GM12878 (cell line): ENCODE results near the gene ETFBKMT. TPM values are rescaled to one million over a fixed set of nuclear protein-coding genes. Genes with fewer than 3 reads are reported as not detected.

Source experiments
- ATAC-seq: fragments of 200-7000 bp; cut with Tn5 transposase; 3 replicates; pipeline ENCODE4 v1.9.1; 2020; ENCODE audit warnings: mild to moderate bottlenecking, moderate library complexity
- BruUV-seq: library from RNA; stranded (reverse); fragments of 400-500 nt; replicated peaks from 2 replicates; lab custom pipeline; 2021; lab: Mats Ljungman, UMichigan
- CTCF ChIA-PET: fragments of 300-600 bp; sonication (Branson Sonifier 250); formaldehyde crosslinking; extraction: SDS; loops from one replicate; lab custom pipeline; 2021; ENCODE audit warnings: inconsistent platforms; lab: Yijun Ruan, JAX
- POLR2A ChIA-PET: fragments of 350-600 bp; formaldehyde crosslinking; extraction: SDS; loops from one replicate; lab custom pipeline; 2021; ENCODE audit warnings: inconsistent platforms; lab: Charles Lee
- RAD21 ChIA-PET: fragments of 300-600 bp; sonication (Branson Sonifier 250); formaldehyde crosslinking; loops from one replicate; lab custom pipeline; 2023; ENCODE audit warnings: antibody characterized with exemption; ENCODE audit not compliant: unreplicated experiment; lab: Charles Lee
- SMC1A ChIA-PET: fragments of 300-600 bp; sonication (Branson Sonifier 250); formaldehyde crosslinking; loops from one replicate; lab custom pipeline; 2023; ENCODE audit not compliant: unreplicated experiment, uncharacterized antibody; lab: Charles Lee
- DNase-seq: peaks from one replicate; pipeline ENCODE4 v3.0.0-alpha.2; 2011; ENCODE audit warnings: low read depth, low spot score
- FAIRE-seq: peaks from 3 replicates; lab custom pipeline; 2011; peaks lifted over from hg19 to GRCh38; lab: Jason Lieb, UNC
- H2AFZ ChIP-seq: 2 replicates; pipeline ENCODE4 v1.6.0; 2011; ENCODE audit warnings: low read depth, low read length, control low read depth; ENCODE audit not compliant: control insufficient read depth
- H3K27ac ChIP-seq: 2 replicates; pipeline ENCODE4 v1.5.1; 2011; ENCODE audit warnings: control low read depth; ENCODE audit not compliant: control insufficient read depth, insufficient read depth
- H3K27me3 ChIP-seq, 2 experiments: replicated peaks in 1 of 2; 2 replicates each; pipeline versions ENCODE4 v1.6.0 to v1.6.1; 2011; ENCODE audit warnings: low read length in 1 of 2; ENCODE audit not compliant: control insufficient read depth in 2 of 2, insufficient read depth in 2 of 2
- H3K36me3 ChIP-seq, 2 experiments: 2 replicates each; pipeline ENCODE4 v1.5.1; 2011; ENCODE audit warnings: low read length in 1 of 2; ENCODE audit not compliant: control insufficient read depth in 2 of 2, insufficient read depth in 2 of 2
- H3K4me1 ChIP-seq: 2 replicates; pipeline ENCODE4 v1.6.1; 2011; ENCODE audit warnings: mild to moderate bottlenecking, low read length, moderate library complexity, mixed read lengths; ENCODE audit not compliant: control insufficient read depth, insufficient read depth
- H3K4me2 ChIP-seq: 2 replicates; pipeline ENCODE4 v1.6.0; 2011; ENCODE audit warnings: control low read depth; ENCODE audit not compliant: control insufficient read depth, insufficient read depth
- H3K4me3 ChIP-seq: fragments of 200-600 bp; sonication (generic); 2 replicates; pipeline ENCODE4 v1.5.1; 2016
- H3K79me2 ChIP-seq: 2 replicates; pipeline ENCODE4 v1.6.0; 2011; ENCODE audit warnings: low read length; ENCODE audit not compliant: control insufficient read depth, insufficient read depth
- H3K9ac ChIP-seq: 2 replicates; pipeline ENCODE4 v1.8.0; 2011; ENCODE audit warnings: low read length, control low read depth, mixed read lengths; ENCODE audit not compliant: control insufficient read depth, insufficient read depth
- H3K9me3 ChIP-seq: replicated peaks from 3 replicates; pipeline ENCODE4 v1.5.1; 2011; ENCODE audit warnings: mild to moderate bottlenecking, low read length; ENCODE audit not compliant: control insufficient read depth, insufficient read depth
- H4K20me1 ChIP-seq: 2 replicates; pipeline ENCODE4 v1.6.0; 2011; ENCODE audit not compliant: control insufficient read depth, insufficient read depth
- DPF2 ChIP-seq: fragments of 450-650 bp; IDR thresholded peaks from 2 replicates; pipeline ENCODE4 v1.6.1; 2017; ENCODE audit warnings: mild to moderate bottlenecking
- HDAC6 ChIP-seq: fragments of 200-600 bp; sonication (generic); IDR thresholded peaks from one replicate; pipeline ENCODE4 v1.8.0; 2017; ENCODE audit warnings: antibody characterized with exemption; ENCODE audit not compliant: unreplicated experiment
- KAT2A ChIP-seq: conservative IDR thresholded peaks from 2 replicates; pipeline ENCODE4 v1.6.1; 2011; ENCODE audit warnings: low read depth, low read length; ENCODE audit not compliant: control insufficient read depth
- NRF1 ChIP-seq: conservative IDR thresholded peaks from 2 replicates; pipeline ENCODE4 v1.6.1; 2011; ENCODE audit warnings: mild to moderate bottlenecking, low read depth, low read length, improper control_type of control experiment
- ZNF687 ChIP-seq: fragments of 450-650 bp; IDR thresholded peaks from 2 replicates; pipeline ENCODE4 v1.6.1; 2017; ENCODE audit warnings: mild to moderate bottlenecking, moderate library complexity
- WGBS: methylation state at CpG from one replicate; pipeline ENCODE4 v1.1.6; 2016; ENCODE audit warnings: low lambda C conversion rate; ENCODE audit not compliant: insufficient replicate concordance, insufficient coverage; ENCODE audit errors: missing lambda C conversion rate; 5-methylcytosine and 5-hydroxymethylcytosine counted together
- in situ Hi-C: fragments of 300-500 bp; cut with MboI; formaldehyde crosslinking; loops from 9 replicates; pipeline ENCODE4 v1.14.3; 2018; ENCODE audit warnings: mixed read lengths
- intact Hi-C: fragments of 100-400 bp; cut with micrococcal nuclease; formaldehyde crosslinking; loops from one replicate; pipeline ENCODE4 v1.14.2; 2022; ENCODE audit not compliant: unreplicated experiment
- polyA plus RNA-seq, 11 experiments: library from polyadenylated mRNA; depleted of rRNA in 4 of 11; unstranded in 6 of 11; stranded (reverse) in 5 of 11; fragments of >200 nt; fragmentation: Nextera tagmentation in 4 of 11; fragmentation: Illumina TruSeq in 1 of 11; extraction: Ambion mirVana in 4 of 11; extraction: Trizol in 1 of 11; gene quantifications; 1 replicate in 1 of 11; 2 replicates in 10 of 11; pipeline versions ENCODE4 v1.2.1 to v1.2.3, GENCODE V29; 2011 to 2016; ENCODE audit warnings: inconsistent platforms in 2 of 11, missing spikeins in 2 of 11, low read depth in 1 of 11
- total RNA-seq, 4 experiments: library from RNA; depleted of rRNA in 3 of 4; stranded (reverse); fragments of >200 nt in 3 of 4; fragmentation: Illumina TruSeq in 1 of 4; extraction: Trizol in 1 of 4; gene quantifications; 2 replicates each; pipeline versions ENCODE4 v1.2.1 to v1.2.3, GENCODE V29; 2013 to 2021

ETFBKMT gene
- total and polyA plus RNA-seq, 10 of the 15 experiments (the other 5 are each of a cell fraction or from before 2014, with no cell fraction given) = 0.25 to 1.1 (median 0.65) TPM

- TF ChIP-seq HDAC6 (no peak), DPF2 (no peak), KAT2A (no peak), ZNF687 (no peak)
Observed at GRCh38 chr12:31655208-31655607, 4.3 kb upstream of the ETFBKMT start (continued).

DNA sequence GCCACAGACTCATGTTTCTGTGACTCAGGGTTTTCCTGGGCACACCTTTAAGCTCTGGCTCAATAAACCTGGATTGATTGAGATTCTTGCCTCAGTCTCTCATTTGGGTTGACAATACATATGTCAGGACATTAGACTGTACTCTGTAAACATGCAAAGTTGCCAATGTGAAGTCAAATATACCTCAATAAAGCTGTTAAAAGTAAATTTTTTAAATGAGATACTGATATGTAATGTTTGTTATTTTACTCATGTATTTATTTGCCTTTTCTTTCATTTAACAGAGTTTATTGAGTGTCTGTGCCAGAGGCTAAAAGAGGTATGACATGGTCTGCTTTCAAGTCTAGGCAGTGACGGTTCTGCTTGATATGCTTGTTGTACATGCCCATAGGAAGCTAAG is 3.7 kb upstream of the ETFBKMT start:
- SMC1A ChIA-PET = interaction anchor here (0.5 to 3.2 kb wide), 6 partner anchors 27 to 656 kb away, joined by 3 to 15 read pairs (median 4); no protein-coding TSS in a partner anchor
- Histone ChIP-seq H4K20me1 (no peaks in the 10 kb centered on the region), H2AFZ (no peak overlapping the region), H3K4me1 (peaks cover 10% of the 10 kb centered on the region), H3K4me3 (no peak overlapping the region), H3K9ac (no peak overlapping the region), H3K27me3 (no peaks in the 10 kb centered on the region), H3K4me2 (no peak overlapping the region), H3K36me3 (no peaks in the 10 kb centered on the region), H3K79me2 (no peaks in the 10 kb centered on the region), H3K27ac (no peak overlapping the region), H3K9me3 (no peaks in the 10 kb centered on the region)
- no peak for TF ChIP-seq NRF1
- DNase-seq = no peak
- in situ Hi-C loops = loop anchor here (25.0 kb wide), 1 partner anchor 1257 kb away; no protein-coding TSS in a partner anchor
- POLR2A ChIA-PET = no interaction called here
- ATAC-seq = no peak
- WGBS = 97% methylated on average over 1 of the region's 1 CpG
- intact Hi-C loops = no loop called here
- BruUV-seq = no TSS peak
- RAD21 ChIA-PET = interaction anchor here (1.0 to 1.8 kb wide), 4 partner anchors 9 to 656 kb away, joined by 3 to 5 read pairs (median 4); no protein-coding TSS in a partner anchor
- FAIRE-seq = no peak
- CTCF ChIA-PET = interaction anchor here (0.7 to 1.3 kb wide), 3 partner anchors 27 to 1099 kb away, joined by 3 to 7 read pairs (median 3); no protein-coding TSS in a partner anchor
